GM19240 (cell line): ENCODE measurements around the gene G3BP1.
"Not testable (repeated sequence)": the region's sequence is repeated elsewhere in the genome, so short reads cannot be mapped to it uniquely, and the experiment has no call there.

Experiments
- DNase-seq: peaks from one replicate; pipeline ENCODE4 v3.0.0; 2011; ENCODE audit warnings: low spot score; ENCODE audit not compliant: insufficient read length

Gene G3BP1

GRCh38 chr5:151771259-151772028 lies at the start of gene G3BP1:
Gene G3BP1, plus strand, starts transcription at chr5:151771954. Its CDS starts 14,667 bp downstream, at chr5:151786621.
- DNase-seq, result peak; percentile 91

- no peak for DNase-seq
Observed at GRCh38 chr5:151722546-151722945, 49.2 kb upstream of the G3BP1 start.

- no peak for DNase-seq
Observed at GRCh38 chr5:151724360-151724759, 47.4 kb upstream of the G3BP1 start.

- DNase-seq, result not testable (repeated sequence)
Observed at GRCh38 chr5:151729597-151729996, 42.2 kb upstream of the G3BP1 start.

GRCh38 chr5:151730381-151730780 lies 41.4 kb upstream of the G3BP1 start:
- no peak for DNase-seq

- no peak for DNase-seq
Observed at GRCh38 chr5:151733358-151734063, 38.2 kb upstream of the G3BP1 start.

GRCh38 chr5:151734064-151734408 lies 37.7 kb upstream of the G3BP1 start:
- DNase-seq, result no peak

GRCh38 chr5:151735646-151736045 lies 36.1 kb upstream of the G3BP1 start:
- DNase-seq, result no peak

GRCh38 chr5:151737431-151737830 lies 34.3 kb upstream of the G3BP1 start:
- DNase-seq, result no peak

- no peak for DNase-seq
Observed at GRCh38 chr5:151738125-151738848, 33.5 kb upstream of the G3BP1 start.

GRCh38 chr5:151739395-151739794 lies 32.4 kb upstream of the G3BP1 start:
- DNase-seq, result no peak

- DNase-seq, result no peak
Observed at GRCh38 chr5:151739939-151740335, 31.8 kb upstream of the G3BP1 start.

- DNase-seq, result peak; percentile 58
Observed at GRCh38 chr5:151740336-151740942, 31.3 kb upstream of the G3BP1 start.

- DNase-seq, result no peak
Observed at GRCh38 chr5:151740958-151741373, 30.8 kb upstream of the G3BP1 start.

- DNase-seq, result no peak
Observed at GRCh38 chr5:151741678-151742423, 29.9 kb upstream of the G3BP1 start.

- DNase-seq, result no peak
Observed at GRCh38 chr5:151742870-151743294, 28.9 kb upstream of the G3BP1 start.

- DNase-seq, result no peak
Observed at GRCh38 chr5:151743530-151743929, 28.2 kb upstream of the G3BP1 start.

- no peak for DNase-seq
Observed at GRCh38 chr5:151745071-151745705, 26.6 kb upstream of the G3BP1 start.

GRCh38 chr5:151750121-151750520 lies 21.6 kb upstream of the G3BP1 start:
- DNase-seq, result no peak

- DNase-seq, result no peak
Observed at GRCh38 chr5:151751091-151751490, 20.7 kb upstream of the G3BP1 start.

GRCh38 chr5:151751593-151751992 lies 20.2 kb upstream of the G3BP1 start:
- no peak for DNase-seq
